ENCODE results near the gene VWDE.
A peak's percentile ranks its signal among the peaks of the same experiment; 100 is the strongest.

Gene VWDE

GRCh38 chr7:12327922-12328321, 75.7 kb downstream of the VWDE start:
- DNase-seq (ENCODE audit: low spot score): no peak

DNA sequence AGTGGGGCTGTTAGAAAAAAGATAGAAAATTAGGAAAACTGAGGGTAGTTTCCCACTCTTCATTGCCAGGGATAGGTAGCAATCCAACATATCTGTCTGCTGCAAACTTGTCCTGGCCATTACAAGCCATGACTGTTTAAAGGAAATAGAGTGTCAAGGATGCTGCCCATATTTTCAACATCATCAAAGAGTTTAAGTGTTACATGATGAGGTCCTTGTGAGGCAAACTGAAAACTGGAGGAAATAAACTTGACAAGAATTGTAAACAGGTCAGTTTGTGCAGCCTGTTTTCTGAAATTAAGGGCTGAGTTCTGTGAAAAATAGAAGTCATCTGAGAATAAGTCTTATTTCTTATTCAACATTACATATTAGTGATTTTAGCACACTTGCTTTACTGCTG, 78.0 kb downstream of the VWDE start:
- DNase-seq (ENCODE audit: low spot score): no peak

DNA sequence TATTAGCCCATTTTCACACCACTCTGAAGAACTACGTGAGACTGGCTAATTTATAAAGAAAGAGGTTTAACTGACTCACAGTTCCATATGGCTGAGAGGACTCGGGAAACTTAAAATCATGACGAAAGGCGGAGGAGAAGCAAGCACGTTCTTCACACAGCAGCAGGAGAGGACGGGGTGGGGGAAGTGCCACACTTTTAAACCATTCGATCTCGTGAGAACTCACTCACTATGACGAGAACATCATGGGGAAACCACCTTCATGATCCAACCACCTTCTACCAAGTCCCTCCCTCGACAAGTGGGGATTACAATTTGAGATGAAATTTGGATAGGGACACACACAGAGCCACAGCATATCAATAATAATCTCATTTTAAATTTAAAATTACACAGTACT, 80.2 kb downstream of the VWDE start:
- no peak for DNase-seq (ENCODE audit: low spot score)

- no peak for DNase-seq (ENCODE audit: low spot score)
These were observed 80.8 kb downstream of the VWDE start for GRCh38 chr7:12322903-12323300.

DNA sequence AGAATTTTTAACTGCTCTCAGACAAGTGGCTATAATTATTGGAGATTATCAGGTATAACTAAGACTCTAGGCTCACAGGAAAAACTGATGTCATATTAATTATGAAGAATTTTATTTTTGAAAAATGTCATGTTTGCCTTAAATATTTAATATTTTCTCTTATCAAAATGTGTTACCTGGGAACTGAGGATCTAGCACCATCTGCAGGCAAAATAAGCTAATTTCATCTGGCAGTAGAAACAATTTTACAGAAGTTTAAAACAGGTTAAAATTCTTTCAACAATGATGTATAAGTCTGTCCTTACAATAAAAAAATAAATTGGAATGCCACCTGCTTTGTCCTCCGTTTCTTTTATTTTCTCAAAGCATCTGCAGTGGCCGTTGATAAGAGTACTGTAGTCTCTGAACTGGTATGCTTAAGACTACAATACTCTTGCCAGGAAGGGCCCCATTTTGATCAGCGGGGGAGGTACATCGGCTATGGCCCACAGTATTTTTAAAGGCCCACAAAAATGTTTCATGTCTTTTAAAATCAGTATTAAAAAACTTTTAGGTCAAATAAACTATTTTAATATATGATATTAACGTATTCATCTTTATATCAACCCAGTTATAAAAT, 81.3 kb downstream of the VWDE start:
- DNase-seq (ENCODE audit: low spot score): peak; percentile 24

- DNase-seq (ENCODE audit: low spot score): no peak
These were observed 82.5 kb downstream of the VWDE start for GRCh38 chr7:12320987-12321647.

DNA sequence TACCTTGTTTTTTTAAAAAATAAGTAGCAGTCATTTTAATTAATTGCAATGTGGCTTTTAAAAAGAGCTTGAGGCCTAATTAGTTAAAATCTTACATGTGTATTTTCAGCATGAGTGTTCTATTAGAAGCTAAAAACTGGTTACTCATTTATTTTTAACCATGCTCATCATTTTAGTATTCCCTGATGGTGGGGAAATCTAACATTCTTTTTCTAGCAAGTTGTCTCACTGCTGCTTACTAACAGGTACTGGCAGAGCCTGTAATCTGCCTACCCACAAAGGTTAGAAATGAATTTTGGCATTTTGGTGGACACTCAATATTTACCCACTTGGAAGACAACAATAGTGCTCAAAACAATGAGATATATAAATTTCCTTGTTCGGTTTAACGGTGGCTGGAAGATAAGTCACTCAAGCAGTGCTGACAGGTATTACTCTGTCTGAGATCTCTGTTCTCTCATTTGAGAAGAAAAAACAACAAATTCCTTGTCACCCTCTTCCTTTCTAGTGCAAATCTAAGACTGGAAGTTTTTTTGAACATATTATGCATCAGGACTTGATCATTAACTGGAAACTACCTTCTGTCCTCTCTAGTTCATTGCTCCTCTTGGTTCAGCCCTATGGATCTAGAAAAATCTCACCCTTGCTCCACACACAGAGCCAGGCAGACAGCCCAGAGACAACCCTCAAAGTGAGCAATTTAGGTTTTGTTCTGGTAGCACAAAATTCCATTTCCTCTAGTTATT, 83.3 kb downstream of the VWDE start:
- no peak for DNase-seq (ENCODE audit: low spot score)

GRCh38 chr7:12317675-12318074, 86.0 kb downstream of the VWDE start:
- no peak for DNase-seq (ENCODE audit: low spot score)

DNA sequence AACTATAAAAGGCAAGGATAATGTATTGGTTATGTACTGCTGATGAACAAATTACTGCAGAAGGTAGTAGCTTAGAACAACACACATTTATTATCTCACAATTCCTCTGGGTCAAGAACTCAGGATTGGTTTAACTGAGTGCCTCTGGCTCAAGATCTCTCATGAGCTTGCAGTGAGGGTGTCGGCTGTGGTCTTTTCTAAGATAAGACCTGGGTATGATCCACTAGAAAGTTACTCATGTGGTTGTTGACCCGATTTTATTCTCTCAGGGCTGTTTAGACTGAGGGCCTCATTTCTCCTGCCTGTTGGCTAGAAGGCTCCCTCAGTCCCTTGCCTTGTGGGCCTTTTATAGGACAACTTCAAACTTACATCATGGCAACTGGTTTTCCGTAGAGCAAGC, 86.7 kb downstream of the VWDE start:
- DNase-seq (ENCODE audit: low spot score): no peak

GRCh38 chr7:12315049-12315448, 88.6 kb downstream of the VWDE start:
- DNase-seq (ENCODE audit: low spot score): no peak

GRCh38 chr7:12314199-12314598, 89.5 kb downstream of the VWDE start:
- no peak for DNase-seq (ENCODE audit: low spot score)

DNA sequence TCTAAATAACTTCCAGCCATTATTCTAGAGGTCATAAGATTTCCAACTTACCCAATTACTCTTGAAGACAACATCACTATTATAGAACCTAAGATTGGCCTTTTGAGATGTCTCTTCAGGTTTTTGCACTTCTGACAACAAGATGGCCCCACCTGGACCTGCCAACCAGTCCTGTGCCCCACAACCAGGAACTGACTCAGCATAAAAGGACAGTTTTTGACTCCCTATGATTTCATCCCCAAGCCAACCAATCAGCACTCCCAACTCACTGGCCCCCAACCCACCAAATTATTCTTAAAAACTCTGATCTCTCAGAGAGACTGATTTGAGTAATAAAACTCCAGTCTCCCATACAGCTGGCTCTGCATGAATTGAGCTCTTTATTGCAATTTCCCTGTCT, 98.2 kb downstream of the VWDE start:
- no peak for DNase-seq (ENCODE audit: low spot score)

- DNase-seq (ENCODE audit: low spot score): no peak
These were observed 100.2 kb downstream of the VWDE start for GRCh38 chr7:12303495-12303894.

DNA sequence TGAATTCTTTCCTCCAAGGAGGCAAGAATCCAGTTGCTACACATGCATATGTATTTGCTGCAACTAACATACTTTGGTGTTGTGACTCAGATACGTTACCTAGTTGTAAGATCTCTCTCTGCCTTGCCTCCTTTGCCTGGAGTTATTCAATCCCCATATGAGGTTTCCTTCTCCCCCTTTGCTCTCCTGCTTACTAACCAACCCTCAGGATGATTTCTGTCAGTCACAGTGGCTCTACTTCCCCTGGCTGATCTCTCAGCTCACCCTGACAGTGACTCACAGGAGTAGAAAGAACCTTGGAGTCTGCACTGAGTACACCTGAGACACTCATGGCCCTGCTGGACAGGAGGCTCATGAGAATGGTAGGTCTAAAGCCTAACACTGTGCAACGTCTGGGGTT, 100.6 kb downstream of the VWDE start:
- no peak for DNase-seq (ENCODE audit: low spot score)

GRCh38 chr7:12300415-12300814, 103.2 kb downstream of the VWDE start:
- DNase-seq (ENCODE audit: low spot score): no peak

DNA sequence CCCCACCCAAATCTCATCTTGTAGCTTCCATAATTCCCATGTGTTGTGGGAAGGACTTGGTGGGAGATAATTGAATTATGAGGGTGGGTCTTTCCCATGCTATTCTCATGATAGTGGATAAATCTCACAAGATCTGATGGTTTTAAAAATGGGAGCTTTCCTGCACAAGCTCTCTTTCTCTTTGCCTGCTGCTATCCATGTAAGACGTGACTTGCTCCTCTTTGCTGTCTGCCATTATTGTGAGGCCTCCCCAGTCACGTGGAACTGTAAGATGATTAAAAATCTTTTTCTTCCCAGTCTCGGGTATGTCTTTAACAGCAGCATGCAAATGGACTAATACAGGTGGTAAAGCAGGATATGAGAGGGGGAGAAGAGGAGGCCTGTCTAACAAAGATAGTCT, 104.3 kb downstream of the VWDE start:
- DNase-seq (ENCODE audit: low spot score): no peak

- no peak for DNase-seq (ENCODE audit: low spot score)
These were observed 106.2 kb downstream of the VWDE start for GRCh38 chr7:12297283-12298108.

- DNase-seq (ENCODE audit: low spot score): no peak
These were observed 107.6 kb downstream of the VWDE start for GRCh38 chr7:12296051-12296570.

- no peak for DNase-seq (ENCODE audit: low spot score)
These were observed 109.0 kb downstream of the VWDE start for GRCh38 chr7:12294701-12295100.

- no peak for DNase-seq (ENCODE audit: low spot score)
These were observed 111.8 kb downstream of the VWDE start for GRCh38 chr7:12291870-12292269.

- DNase-seq (ENCODE audit: low spot score): no peak
These were observed 112.9 kb downstream of the VWDE start for GRCh38 chr7:12290761-12291160.

DNA sequence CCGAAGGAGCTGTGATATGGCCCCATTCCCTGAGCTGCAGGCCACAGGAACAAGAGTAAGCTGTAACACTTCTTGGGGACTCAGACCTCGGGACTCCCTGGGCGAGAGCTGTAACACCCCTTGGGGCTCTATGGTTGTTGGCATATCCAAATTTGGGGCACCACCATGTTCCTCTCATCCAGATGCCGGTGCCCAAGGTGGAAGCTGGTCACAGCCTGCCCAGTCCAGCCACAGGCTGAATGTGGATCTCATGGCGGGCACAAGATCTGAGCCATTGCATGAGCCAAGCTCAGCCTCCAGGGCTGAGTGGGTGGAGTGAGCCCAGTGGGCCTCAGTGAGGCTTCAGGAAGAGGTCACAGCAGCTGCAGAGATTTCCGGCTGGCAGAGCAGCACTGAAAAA, 113.7 kb downstream of the VWDE start:
- no peak for DNase-seq (ENCODE audit: low spot score)
